ENCODE results near the gene SEMA7A.

Gene SEMA7A

DNA sequence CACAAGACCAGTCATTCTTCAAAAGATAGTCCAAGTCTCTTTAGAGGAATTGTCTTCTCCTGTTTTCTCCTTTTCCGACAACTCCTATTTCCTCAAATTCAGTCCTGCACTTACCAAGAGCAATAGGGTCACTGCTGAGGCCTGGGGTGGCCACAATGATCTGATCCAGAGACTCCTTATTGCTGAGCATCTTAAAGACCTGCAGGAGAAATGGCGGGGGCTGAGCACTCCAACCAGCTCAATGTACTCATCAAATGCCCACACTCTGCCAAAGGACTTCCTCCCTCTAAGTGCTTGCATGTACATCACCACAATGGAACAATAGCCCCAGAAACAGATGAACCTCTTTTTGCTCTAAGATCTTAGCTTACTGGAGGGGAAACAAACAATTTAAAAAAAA, 17.6 kb upstream of the SEMA7A start:
- DNase-seq, result no peak

DNA sequence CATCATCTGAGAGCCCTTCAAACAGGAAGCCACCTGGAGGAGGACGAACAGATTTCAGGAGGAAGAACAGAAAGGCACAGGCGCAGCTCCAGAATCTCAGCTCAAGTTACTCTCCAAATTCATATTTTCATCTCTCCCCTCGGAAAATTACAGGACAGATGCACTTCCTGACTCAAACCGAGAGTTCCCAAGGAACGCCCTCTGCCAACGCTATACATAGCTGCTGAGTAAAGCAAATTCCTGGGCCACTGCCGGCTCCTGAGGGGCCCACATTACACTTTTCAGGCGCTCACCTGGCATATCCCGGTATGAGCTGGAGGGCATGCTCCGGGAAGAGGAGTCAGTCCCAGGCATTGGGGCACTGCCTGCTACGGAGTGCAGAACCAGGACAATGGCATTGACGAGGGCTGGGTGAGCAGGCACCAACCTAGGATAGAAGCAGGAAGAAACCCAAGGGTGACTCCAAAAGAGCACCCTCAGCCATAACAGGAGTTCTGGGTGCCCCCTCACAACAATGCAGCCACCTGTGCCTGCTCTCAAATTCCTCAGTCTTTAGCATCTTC, 16.0 kb upstream of the SEMA7A start:
- no peak for DNase-seq

DNA sequence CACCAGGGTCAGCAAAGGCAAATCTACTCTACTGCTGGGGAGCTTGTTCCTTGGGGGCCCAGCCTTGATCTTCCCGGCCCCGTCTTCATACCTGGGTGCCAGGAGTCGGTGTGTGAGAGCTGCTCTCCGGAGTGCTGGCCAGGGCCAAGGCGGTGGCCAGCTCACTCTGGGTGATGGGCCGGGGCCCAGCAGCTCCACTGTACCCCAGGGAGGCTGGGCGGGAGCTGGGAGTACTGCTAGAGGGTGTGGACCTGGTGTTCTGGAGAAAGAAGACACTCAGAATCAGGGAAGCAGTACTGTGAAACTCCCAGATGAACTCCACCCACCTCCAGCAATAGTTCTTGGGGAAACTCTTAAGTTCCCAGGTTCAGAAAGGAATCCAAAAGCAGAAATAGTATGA, 15.3 kb upstream of the SEMA7A start:
- no peak for DNase-seq

DNA sequence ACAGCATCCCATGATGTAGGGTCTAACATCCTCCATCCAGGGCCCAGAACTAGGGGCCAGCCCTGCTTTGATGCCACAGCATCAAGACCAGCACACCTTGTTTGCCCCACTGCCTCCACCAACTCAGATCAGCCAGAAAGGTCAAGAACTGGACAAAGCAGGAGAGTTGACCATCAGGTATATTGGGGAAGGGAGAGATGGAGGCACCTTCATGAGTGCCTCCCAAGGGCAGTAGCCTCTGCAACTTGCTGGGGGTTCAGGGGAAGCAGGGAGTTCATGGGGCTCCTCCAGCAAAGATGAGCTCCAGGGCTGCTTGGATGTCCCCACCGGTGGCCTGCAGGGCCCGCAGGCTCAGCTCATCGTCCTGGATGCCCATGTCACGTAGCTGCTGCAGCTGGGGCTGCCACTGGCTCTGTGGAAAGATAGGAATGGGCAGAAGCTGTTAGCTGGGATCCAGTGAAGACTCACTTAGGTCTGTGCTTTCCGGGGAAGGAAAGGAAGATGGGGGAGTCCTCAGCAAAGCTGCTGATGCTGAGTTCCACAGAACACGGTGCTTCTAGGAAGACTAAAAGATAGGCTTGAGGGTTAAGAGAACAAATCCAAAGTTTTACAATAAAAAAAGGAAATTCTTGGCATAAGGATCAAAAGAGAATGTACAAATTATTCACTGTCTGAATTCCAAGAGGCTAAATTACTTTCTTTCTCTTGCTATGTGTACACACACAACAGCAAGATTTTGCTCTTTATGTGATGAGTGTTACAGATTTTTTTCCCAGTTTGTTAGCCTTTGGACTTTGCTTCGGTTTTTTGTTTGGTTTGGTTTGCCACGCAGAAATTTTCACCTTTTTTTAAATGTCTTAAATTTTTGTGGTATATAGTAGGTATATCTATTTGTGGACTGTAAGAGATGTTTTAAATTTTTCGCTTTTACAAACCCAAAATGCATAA, 12.3 kb upstream of the SEMA7A start:
- DNase-seq, result no peak

DNA sequence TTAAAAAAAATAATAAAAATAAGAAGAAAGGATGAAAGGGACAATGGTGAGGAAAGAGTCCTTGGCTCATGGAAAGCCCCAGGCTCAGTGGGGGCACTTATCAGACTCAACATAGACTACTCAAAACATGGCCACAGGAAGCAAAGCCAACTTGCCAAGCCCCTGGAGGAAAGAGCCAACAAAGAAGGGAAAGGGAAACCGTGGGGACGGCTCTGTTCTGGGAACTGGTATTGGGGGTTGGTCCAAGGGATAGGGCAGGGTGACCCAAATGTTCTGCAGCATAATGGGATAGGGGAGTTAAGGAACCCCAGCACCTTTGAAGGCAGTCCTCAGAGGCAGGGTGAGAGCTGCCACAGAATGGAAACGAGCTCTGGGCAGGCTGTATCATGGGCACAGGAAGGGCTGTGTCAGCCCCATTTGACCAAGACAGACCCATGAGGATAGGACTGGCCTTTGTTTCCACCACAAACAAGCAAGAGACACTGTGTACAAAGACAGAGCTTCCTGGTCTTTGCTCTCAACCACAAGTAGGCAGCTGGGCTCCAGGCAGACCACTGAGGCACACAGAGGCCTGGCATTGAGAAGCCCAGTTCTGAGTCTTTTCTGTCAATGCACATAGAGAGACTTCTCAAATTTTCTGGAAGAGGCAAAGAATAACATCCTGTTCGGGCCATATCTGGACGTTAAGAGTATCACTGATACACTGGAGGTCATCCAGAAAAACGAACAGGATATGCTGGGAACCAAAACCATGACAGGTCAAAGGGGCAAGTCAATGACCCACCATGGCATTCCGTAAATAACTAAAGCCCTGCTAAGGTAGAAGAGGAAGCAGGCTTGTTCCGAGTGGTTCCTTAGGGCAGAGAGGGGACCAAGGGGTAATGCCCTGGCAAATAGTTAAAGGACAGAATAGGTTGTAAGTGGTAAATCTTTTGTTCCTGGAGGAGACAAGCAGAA, 10.6 kb upstream of the SEMA7A start:
- no peak for DNase-seq

DNA sequence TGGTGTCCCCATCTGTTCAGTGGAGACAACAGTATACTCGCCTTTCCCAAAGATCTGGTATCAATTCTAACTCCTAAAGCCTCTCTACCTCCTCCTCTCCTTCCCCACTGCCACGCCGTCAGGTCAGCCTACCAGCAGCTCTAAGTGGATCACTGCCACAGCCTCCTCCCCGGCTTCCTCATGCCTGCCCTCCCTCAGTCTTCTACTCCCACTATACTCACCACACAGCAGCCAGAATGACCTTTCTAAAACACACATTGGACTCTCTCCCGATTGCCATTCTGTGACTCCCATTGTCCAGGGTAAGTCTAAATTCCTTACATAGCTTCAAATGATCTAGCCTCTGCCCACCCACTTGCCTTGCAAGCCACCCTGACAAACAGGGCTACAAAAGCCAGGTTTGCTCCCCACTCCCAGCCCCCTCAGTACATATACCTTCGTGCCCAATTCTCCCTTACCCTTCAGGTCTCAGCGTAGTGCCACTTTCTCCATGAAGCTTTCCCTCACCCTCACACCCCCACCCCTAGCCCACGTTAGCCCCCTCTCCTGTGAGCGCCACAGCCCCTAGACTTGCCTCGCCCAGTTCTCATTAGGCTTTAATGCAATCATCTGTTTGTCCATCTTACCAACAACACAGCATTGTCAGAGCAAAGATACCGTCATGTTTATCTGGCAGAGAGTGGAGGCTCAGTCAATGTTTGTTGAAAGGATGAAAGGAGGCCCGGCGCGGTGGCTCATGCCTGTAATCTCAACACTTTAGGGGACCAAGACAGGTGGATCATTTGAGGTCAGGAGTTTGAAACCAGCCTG, 9.5 kb upstream of the SEMA7A start:
- DNase-seq, result no peak

DNA sequence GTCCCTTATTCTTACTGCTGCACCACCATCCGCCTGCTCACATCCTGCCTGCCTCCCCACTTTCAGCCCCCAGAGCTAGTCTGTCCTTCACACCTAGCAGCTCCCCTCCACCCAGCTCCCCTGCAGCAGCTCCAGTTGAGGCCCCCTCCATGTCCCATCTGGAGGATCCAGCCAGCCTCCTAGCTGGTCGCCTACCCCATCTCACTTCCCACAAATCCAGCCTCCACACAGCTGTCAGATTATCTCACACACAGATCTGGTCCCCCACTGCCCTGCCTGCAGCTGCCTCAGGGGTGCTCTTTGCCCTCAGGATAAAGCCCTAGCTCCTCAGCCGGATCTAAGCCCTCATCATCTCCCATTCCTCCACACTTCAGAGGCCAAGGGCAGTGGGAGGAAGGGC, 8.8 kb upstream of the SEMA7A start:
- DNase-seq, result no peak

DNA sequence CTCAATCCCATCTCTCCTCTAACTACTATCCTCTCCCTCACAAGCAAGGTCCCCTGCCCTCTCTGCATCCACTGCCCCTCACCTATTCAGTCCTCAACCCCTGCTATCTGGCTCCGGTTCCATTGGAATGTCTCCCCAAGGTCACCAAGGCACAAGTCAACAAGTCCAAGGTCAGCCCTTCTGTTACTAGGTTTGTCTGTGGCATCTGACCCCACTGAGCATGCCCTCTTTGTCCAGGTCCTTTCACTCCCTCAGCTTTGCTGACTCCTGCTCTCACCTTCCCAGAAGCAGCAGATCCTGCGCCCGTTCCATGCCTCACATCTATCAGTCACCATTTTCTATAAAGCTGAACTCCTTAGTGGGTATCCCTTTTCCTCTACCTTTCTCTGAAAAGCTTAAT, 8.3 kb upstream of the SEMA7A start:
- no peak for DNase-seq

DNA sequence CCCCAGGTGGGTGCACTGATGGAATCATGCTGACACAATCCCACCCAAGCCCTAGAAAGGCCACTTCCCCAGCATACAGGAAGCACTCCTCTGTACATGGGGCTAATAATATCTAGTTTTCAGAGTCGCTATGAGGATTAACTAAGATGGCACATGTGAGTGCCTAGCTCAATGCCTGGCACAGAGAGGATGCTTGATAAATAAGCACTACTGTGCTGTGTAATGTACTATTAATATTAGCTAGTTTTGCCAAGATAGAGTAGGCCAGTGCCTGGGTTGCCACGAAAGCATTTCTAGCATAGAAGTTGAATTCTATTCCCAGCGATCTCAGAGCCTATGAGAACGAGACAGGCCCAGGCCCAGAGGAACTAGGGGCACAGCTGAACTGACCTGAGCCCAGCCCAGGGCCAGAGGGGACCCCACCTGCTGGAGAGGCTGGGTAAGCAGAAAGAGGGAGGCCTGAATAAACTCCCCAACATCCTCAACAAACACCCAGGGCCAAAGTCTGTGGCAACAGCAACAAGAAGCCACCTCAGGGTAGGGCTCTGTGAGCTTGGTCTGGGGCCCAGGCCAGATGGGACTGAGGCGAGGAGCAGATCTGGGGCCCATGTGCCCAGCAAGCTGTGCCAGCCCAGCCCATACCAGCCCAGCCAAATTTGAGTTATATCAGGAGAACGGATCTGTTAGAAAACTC, 7.6 kb upstream of the SEMA7A start:
- no peak for DNase-seq

DNA sequence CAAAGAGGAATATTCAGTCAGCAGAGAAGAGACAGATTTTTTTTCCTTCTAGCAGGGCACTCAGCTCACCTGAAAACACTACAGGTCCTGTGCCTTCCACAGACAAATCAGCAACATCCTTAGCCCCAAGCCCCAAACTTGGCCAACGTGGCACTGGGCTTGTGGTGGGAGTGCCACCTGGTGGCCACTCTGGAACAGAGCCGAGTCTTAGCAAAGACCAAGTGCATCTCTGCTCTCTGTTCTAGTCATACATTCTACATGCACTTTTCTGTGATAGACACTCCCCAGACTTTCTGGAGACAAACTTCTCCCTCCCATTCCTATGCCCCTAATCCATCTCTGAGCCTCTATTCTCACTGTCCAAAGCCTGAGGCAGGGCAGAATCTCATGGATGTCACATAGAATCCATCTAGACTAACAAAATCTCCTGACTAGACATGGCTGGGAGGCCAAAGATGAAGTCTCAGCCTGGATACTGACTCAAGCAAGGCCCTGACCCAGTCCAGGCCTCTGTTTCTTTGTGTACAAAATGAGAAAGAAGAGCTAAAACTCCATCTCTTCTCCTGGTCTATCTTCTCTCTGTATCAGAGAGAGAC, 5.1 kb upstream of the SEMA7A start:
- no peak for DNase-seq

DNA sequence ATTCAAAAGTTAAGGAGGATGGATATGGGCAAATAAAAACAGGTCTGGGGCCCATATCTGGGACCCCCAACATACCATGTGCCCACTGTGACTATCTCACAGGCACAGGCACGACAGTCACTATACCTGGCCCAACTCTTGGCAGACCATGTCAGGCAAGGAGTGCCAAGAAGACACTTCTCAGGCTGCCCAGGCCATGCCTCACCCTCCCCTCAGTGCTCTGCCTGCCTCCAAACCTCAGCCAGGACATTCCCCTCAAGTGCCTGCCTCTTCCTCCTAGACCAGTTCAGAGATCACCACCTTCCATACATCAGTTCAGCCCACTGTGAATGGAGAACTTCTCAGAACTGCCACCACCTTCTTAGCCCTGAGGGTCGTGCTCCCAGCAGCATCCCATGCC, 4.4 kb upstream of the SEMA7A start:
- DNase-seq, result no peak

DNA sequence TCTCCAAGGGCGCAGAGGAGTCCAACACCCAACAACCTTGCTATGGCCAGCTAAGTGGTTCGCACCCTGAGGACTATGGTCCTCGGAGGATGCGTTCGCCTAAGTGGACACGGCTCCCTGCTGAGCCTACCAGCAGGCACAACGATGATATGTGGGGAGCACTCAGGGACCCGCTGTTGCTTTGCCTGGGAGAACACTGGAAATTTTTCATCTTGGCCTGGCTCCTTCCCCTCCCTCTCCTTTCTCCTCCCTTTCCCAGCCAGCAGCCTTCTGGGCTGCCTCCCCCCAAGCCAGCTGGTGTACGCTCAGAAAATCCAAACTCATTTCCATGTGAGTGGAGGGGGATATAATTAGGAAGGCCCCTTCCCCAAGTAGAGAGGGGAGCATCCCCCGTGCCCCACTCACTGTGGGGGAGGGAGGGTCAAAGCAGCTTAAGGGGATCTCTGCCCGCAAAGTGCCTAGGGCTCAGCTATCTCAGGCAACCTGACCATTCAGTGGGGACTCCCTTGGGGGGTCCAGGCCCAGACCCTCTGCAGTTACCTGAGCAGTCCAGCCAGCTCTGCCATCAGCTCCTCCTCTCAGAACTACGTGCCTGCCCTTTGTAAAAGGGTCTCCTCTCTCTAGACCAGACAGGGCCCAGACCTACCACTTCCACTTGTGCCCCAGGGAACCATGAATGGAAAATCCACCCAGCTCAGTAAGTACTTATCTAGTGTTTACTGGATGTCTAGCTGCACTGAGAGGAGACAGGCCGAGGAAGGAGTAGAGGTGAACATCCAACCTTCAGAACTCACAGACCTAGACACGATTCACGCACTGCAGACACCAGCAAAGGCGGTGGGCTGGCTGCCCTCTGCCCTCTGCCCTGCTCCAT, 742 bp upstream of the SEMA7A start:
- no peak for DNase-seq

DNA sequence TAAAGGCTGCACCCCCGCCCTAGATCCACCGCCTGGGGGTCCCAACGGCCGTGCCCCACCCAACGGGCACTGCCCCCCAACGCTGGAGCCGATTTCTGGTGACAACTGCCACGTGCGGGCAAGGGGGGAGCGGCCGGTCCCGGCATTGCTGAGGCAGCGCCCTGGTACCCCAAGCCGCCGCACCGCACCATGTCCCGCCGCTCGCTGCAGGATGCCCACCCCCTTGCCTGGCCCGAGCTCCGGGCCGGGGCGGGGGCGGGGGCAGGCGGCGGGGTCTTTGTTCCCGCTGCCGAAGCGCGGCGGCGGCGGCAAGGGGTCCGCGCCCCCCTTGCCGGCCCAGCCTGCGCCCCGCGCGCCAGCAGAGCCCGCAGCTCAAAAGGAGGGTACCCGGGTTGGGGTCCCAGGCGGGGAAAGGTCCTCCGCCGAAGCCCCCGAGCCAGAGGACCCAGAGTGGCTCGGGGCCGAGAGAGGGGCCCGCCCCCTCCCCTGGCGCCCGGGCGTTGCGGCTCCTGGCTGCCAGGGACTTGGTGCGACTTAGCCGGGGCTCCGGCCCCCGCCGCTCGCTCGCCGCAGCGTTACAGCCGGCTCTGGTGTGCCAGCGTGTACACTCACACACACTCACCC, 678 bp downstream of the SEMA7A start:
- DNase-seq, result no peak

DNA sequence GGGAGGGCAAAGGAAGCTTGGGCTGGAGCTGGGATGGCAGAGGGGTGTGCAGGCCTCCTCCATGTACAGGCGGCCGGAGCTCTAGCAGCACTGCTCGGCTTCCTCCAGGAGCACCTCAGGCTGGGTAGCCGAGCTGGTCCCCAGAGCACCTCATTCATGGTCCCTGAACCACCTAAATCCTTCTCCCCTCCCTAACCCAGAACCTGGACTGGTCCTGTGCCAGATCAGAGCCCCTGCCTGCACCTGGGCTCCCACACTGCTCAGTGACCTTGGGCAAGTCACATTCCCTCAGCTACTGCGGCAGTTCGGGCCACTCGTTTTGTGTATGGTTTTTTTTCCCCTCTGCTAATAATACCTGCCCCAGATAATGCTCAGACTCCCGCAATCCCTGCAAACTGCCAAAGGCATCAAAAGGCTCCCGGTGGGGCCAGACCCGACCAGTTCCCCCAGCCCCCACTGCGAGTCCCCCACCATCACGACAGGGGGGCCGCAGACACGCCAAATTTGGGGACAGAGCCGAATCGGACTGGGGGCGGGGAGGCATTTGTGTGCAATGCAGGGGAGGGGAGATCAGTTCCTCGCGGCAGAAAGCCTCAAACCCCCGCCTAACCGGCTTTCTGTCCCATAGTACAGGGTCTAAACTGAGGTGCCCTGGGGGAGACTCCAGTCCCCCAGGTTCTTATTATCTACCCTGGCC, 1.3 kb downstream of the SEMA7A start:
- DNase-seq, result no peak

DNA sequence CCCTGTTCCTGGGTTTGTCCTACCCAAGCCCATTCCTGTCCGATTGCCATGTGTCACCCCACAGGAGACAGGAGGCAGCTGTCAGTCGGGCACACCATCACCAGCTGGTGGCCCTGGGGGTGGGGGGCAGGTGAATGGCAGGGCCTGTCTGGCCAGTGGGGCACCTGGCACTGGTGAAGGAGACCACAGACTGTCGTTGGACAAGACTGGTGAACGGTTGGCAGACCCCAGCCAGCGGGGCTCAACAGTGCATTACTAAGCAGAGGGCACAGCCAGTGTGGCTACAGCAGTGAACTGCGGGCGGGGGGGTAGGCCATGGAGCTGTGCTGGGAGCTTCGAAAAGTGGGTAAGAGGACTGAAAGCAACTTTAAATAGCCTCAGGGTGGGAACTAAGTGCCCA, 2.1 kb downstream of the SEMA7A start:
- no peak for DNase-seq

DNA sequence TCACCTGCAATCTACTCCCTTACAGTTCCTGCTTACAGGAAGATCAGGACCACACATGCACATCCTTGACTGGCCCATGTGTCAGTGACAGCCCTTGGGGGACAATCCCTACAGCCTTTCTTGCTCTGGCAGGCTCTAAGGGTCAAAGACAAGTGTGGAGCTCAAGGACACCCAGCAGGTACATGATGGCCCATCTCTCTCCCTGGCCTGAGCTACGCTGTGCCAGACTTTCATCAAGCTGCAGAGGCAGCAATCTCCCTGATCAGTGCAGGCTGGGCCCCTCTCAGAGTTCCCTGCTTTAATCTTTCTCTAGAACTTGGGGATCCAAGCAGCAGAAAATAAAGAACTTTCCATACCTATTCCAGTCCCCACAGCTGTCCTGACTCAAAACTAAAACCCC, 2.6 kb downstream of the SEMA7A start:
- no peak for DNase-seq

DNA sequence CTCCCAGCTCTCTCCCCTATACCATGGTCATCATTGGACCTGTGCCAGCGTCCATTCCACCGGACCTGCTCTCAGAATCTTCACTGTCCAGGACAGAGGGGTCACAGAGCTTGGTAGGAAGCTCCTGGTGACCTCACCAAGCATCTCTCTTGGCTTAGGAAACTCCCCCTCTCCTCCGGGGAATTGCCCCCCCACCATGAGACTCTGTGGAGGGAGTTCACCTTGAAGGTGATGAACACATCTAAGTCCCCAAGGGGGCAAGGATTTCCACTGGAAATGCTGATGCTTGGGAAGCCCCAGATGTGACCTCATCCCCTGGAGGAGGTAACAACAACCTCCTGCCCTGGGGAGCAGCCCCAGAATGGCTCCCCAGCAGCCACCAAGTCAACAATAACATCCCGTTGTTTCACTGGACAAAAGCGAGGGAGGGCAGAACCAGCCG, 3.2 kb downstream of the SEMA7A start:
- no peak for DNase-seq

DNA sequence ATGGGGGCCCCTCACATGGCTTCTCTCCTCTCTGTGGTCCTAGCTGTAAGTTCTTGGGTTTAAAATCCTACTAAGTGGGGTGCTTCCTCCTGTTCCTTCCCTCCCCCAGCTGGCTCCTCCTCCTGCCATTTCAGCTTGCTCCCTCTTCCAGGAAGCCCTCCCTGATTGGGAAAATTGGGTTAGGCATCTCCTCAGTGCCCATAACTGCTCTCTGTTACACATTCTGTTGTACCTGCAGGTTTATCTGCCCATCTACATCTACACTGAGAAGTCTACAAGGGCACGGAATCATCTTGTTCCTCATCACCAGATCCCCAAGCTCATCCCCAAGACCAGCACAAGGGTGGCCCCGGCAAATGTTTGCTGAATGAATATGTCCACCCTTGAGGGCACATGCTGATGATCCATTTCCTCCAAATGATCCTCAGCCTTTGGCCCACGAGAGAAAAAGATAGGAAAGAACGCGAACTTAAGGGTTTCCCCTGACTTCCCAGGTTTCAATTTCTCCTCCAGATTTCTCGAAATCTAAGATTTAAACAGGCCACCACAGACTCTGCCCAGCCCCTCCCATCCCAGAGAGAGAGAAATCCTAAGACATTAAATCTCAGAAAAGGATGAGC, 3.9 kb downstream of the SEMA7A start:
- DNase-seq, result no peak

Data from SHP77 treated with DMSO at 0.1 percent for 48 hours (cell line).